ENCODE measurements around the gene PMFBP1.

- TF ChIP-seq EZH2 (IDR thresholded peaks at IDR 0.05; ENCODE audit: borderline replicate concordance, low read length) (no peak), CTCF (IDR thresholded peaks at IDR 0.05; ENCODE audit: low read length) (no peak)
These were observed 27.9 kb upstream of the PMFBP1 start for GRCh38 chr16:72199761-72200337.
